Stimulated activated memory B cell treated with anti-CD40 and anti-IgM and Interleukin-4, amounts not matched to agents 10 μg/mL and 1 μg/mL and 100 μg/mL, for 72 hours (primary cell): Measurements from ENCODE around the gene MYO1D.

Experiments used
- ATAC-seq: fragments of 150-1000 bp; cut with Tn5 transposase; 2 replicates; pipeline ENCODE4 v1.10.0; 2021
- H3K27ac Mint-ChIP-seq: one replicate; pipeline ENCODE4 v1.8.0; 2022; ENCODE audit warnings: mild to moderate bottlenecking, mixed read lengths
- H3K27me3 Mint-ChIP-seq: one replicate; pipeline ENCODE4 v1.8.0; 2022; ENCODE audit warnings: mixed read lengths
- H3K36me3 Mint-ChIP-seq: one replicate; pipeline ENCODE4 v1.8.0; 2022; ENCODE audit warnings: mixed read lengths
- H3K4me1 Mint-ChIP-seq: one replicate; pipeline ENCODE4 v1.8.0; 2022; ENCODE audit warnings: mixed read lengths
- H3K4me3 Mint-ChIP-seq: one replicate; pipeline ENCODE4 v1.8.0; 2022; ENCODE audit warnings: mild to moderate bottlenecking, moderate library complexity, mixed read lengths
- H3K9me3 Mint-ChIP-seq: one replicate; pipeline ENCODE4 v1.8.0; 2022; ENCODE audit warnings: mixed read lengths

The MYO1D gene

DNA sequence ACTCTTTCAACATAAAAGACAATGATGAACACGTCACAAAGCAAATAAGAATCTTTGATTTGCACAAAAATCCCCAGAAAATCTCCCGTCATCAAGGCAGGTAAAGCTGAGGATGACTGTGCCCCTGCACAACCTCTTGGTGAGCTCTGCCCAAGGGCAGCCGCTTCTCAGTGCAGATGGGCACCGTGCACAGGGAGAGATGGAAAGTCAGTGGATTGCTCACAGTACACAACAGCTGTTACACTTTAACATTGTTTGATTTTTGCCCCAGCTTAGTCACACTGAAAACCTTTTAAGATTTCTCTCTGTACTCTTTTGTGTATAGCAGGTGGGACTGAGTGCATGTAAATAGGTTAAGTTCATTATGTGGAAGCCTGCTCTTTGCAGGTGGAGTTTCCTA is 285.9 kb downstream of the MYO1D start:
- Mint-ChIP-seq H3K27me3 (no peaks in the 10 kb centered on the region), H3K9me3 (no peaks in the 10 kb centered on the region), H3K4me1 (no peaks in the 10 kb centered on the region), H3K4me3 (no peak overlapping the region), H3K36me3 (peaks cover 5% of the 10 kb centered on the region), H3K27ac (no peak overlapping the region)
- ATAC-seq: no peak

DNA sequence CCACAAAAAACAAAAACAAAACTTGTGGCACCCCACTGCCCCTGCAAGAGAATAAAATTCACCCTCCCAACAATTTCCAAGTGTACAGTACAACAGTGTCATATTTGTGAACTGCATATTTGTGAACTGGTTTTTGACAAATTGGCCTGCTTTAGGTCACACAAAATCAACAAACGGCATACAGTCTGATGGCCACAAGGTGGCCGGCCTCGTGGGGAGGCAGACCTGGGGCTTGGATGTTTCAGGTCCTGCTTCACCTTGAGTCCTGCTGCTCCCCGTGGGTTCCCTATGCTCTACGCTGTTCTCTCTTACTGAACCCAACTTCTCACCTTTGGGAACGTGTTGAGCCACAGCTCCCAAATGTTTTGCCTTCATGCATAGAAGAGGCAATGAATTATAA is 287.9 kb downstream of the MYO1D start:
- no peaks in the 10 kb centered on the region for H3K9me3 Mint-ChIP-seq
- H3K36me3 Mint-ChIP-seq: peaks cover 5% of the 10 kb centered on the region
- H3K27ac Mint-ChIP-seq: no peak overlapping the region
- H3K4me1 Mint-ChIP-seq: no peaks in the 10 kb centered on the region
- no peak for ATAC-seq
- no peaks in the 10 kb centered on the region for H3K27me3 Mint-ChIP-seq
- no peak overlapping the region for H3K4me3 Mint-ChIP-seq

DNA sequence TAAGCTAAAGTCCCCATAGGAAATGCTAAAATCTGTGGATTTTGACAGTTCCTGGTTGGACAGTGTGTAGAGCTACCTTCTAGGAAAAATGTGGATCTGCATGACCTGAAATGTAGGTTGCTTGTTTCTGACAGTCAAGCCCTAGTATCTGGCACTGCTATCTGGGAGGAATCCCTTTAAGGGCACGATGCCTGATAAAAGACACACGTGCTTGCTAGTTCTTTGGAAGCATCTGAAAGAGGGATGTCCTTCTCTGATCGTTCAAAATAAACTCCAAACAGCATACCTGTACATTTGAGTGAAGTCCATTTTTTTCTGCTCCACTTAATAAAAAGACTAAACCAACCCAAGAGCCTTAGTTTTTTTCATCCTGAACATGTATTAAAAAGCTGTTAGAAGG is 288.8 kb downstream of the MYO1D start:
- no peaks in the 10 kb centered on the region for H3K4me1 Mint-ChIP-seq
- H3K36me3 Mint-ChIP-seq: peaks cover 11% of the 10 kb centered on the region
- H3K4me3 Mint-ChIP-seq: no peak overlapping the region
- no peaks in the 10 kb centered on the region for H3K27me3 Mint-ChIP-seq
- no peak overlapping the region for H3K27ac Mint-ChIP-seq
- peaks cover 4% of the 10 kb centered on the region for H3K9me3 Mint-ChIP-seq
- no peak for ATAC-seq

DNA sequence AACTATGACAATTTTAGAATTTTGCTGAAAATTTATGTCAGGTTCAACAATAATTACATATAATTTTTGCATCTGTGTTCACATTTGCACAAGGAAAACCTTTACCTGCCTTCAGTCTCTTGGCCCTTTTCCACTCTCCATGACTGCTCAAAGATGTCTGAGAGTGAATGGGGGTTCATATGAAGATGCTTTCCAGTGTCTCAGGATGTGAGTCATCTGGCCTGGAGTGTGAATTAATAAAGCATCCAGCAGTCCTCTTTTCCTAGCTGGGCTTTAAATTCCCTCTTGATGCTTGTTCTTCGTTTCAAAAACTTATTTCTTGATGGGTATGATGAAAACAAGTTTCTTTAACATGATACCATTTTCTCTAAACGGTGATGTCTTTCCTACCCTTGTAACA is 290.3 kb downstream of the MYO1D start:
- Mint-ChIP-seq H3K27me3 (no peaks in the 10 kb centered on the region), H3K4me3 (no peak overlapping the region), H3K36me3 (peaks cover 14% of the 10 kb centered on the region), H3K4me1 (no peaks in the 10 kb centered on the region), H3K9me3 (peaks cover 7% of the 10 kb centered on the region), H3K27ac (no peak overlapping the region)
- no peak for ATAC-seq

DNA sequence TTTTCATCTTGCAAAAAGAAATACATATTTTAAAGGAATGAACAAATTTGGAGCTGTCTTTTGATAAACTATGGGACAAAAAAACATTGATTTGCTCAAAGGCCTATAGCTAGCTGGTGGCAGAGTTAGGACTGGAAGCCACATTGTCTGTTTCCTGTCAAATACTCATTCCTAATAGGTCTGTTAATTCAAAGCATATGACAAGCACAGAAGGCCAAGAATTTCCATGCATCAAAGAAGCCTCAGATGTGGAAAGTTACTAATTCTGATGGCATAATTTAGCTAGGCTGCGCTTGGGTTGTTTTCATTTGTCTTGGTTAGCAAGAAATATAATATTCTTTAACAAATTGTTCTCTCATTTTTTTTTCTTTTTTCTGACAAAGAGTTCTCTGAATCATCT is 292.1 kb downstream of the MYO1D start:
- Mint-ChIP-seq H3K27ac (no peak overlapping the region), H3K9me3 (peaks cover 10% of the 10 kb centered on the region), H3K4me3 (no peak overlapping the region), H3K27me3 (no peaks in the 10 kb centered on the region), H3K36me3 (peaks cover 25% of the 10 kb centered on the region), H3K4me1 (no peaks in the 10 kb centered on the region)
- ATAC-seq: no peak

DNA sequence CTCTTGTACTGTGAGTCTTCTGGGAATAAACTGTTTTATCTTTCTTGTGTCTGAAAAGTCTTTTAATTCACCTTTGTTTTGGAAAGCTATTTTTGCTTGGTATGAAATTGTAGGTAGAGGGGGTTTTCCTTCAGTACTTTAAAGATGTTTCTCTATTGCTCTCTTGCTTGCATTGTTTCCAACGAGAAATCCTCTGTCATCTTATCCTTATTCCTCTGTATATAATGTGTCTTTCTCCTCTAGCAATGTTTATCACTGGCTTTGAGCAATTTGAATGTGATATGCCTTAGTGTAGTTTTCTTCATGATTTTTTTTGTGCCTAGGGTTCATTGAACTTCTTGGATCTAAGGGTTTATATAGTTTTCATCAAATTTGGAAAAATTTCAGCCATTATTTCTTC is 293.9 kb downstream of the MYO1D start:
- no peaks in the 10 kb centered on the region for H3K4me1 Mint-ChIP-seq
- no peak overlapping the region for H3K4me3 Mint-ChIP-seq
- peaks cover 10% of the 10 kb centered on the region for H3K9me3 Mint-ChIP-seq
- no peak overlapping the region for H3K27ac Mint-ChIP-seq
- peaks cover 25% of the 10 kb centered on the region for H3K36me3 Mint-ChIP-seq
- H3K27me3 Mint-ChIP-seq: no peaks in the 10 kb centered on the region
- no peak for ATAC-seq

DNA sequence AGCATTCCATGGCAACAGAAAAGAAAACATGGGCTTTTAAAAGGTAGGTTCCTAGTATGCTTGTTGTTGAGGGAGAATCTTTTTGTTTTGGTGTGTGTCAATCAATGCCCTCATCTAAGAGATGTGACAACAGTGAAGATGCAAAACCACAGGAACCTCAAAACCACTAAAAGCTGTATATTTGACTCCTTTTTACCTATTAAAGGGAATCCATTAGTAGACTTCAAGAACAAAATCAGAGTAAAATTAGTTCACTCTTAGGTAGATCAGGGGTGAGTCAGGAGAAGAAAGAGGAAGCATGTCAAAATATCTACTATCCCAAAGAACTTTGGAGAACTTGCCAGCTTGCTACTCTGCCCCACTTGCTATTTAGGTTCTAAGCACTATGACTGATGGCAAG is 301.1 kb downstream of the MYO1D start:
- H3K36me3 Mint-ChIP-seq: peaks cover 4% of the 10 kb centered on the region
- no peak for ATAC-seq
- H3K27ac Mint-ChIP-seq: no peak overlapping the region
- peaks cover 6% of the 10 kb centered on the region for H3K4me1 Mint-ChIP-seq
- H3K4me3 Mint-ChIP-seq: no peak overlapping the region
- no peaks in the 10 kb centered on the region for H3K9me3 Mint-ChIP-seq
- H3K27me3 Mint-ChIP-seq: no peaks in the 10 kb centered on the region

DNA sequence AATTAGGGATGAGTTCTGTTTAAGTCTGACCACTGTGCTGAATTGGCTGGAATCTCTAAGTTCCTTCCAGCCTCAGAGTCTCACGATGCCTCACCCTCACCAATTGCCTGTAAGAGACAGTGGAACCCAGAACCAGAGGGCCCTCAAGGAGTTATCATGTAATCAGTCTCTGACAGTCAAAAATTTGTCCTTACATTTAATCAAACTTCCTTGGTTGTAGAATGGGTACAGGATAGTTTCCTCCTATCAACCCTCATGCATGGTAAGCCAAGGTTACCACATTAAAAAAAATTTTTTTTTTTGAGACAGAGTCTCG is 306.9 kb downstream of the MYO1D start:
- no peaks in the 10 kb centered on the region for H3K9me3 Mint-ChIP-seq
- peaks cover 20% of the 10 kb centered on the region for H3K4me1 Mint-ChIP-seq
- no peak overlapping the region for H3K27ac Mint-ChIP-seq
- no peaks in the 10 kb centered on the region for H3K27me3 Mint-ChIP-seq
- ATAC-seq: no peak
- H3K36me3 Mint-ChIP-seq: peaks cover 11% of the 10 kb centered on the region
- no peak overlapping the region for H3K4me3 Mint-ChIP-seq

DNA sequence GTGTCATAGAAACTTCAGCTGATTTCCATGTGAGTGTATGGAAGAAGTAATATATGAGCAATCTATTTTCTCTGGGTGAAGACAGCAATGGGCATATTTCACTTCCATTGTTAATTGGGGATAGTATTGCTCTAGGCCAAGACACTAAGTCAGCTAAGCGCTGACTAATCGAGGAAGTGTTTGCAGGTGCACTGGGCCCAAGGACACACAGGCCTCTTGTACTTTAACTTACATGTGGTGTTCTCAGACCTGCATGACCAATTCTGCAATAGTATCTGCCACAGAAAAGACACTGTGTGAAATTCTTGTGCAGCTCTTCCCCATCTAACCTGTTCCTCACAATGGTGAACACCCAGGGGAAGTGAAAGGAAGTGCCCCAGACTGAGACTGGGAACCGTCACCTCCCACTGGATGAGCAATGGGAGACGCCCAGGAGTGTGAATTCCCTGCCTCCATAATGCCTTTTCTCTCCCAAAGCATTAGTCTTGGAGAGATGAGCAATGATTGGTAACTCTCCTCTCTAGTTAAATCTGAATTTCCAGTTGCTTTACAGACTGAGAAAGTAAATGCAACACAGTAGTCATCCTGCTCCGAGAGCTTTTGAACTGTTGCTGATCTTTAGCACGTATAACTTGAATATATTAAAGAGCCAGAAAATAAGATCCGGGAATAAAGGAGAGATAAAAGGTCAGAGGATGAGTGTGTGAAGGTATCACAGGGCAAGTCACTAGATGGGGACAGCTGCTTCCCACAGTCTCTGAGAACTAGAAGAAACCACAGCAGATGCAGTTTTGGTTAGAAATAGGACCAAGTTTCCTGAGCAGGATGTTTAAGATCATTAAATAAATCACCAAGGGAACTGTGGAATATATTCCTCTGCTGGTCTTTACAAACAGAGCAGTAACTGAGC is 307.5 kb downstream of the MYO1D start:
- Mint-ChIP-seq H3K27ac (no peak overlapping the region), H3K4me1 (peaks cover 23% of the 10 kb centered on the region), H3K9me3 (no peaks in the 10 kb centered on the region)

DNA sequence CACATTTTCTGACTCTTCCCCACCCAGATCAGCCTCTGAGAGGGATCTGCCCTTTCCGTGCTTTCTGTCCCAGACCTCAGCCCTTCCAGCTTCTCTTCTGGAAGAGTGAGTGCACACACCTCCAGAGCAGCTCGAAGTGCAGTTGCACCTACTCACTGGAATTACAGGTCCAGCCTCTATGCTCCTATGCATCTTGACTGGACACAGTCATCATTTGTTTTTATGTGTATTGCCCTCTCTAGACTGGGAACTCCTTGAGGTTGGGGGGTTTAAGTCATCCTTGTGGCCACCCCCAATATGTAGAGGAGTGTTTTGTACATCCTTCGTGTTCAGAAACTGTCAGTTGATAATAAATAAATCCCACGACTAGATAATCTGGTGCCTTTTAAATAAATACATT is 308.2 kb downstream of the MYO1D start:
- Mint-ChIP-seq H3K4me3 (no peak overlapping the region), H3K36me3 (peaks cover 11% of the 10 kb centered on the region), H3K9me3 (no peaks in the 10 kb centered on the region), H3K27me3 (no peaks in the 10 kb centered on the region), H3K27ac (no peak overlapping the region), H3K4me1 (peaks cover 27% of the 10 kb centered on the region)
- ATAC-seq: no peak

More for the DNA sequence above, 307.5 kb downstream of the MYO1D start:
- no peak for ATAC-seq
- Mint-ChIP-seq H3K4me3 (no peak overlapping the region), H3K27me3 (no peaks in the 10 kb centered on the region), H3K36me3 (peaks cover 11% of the 10 kb centered on the region)

DNA sequence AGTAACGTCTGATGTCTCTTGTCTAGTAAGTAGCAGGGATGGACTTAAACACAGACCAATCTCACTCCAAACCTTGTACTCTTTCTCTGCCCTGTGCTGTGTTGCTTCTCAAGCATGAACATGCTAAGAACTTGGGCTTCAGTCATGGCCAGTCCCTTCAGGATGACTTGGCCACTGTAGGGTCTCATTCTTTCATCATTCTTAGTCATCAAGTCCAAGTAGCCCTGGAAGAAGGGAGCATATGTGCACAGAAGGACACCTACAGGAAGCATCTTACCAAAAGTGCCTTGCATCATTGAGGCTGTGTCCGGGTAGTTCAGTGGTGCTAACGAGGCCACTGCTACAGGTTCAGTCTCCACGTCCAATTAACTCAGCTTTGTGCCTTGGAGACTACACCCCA is 309.4 kb downstream of the MYO1D start:
- Mint-ChIP-seq H3K27me3 (no peaks in the 10 kb centered on the region), H3K4me1 (peaks cover 27% of the 10 kb centered on the region), H3K36me3 (peaks cover 11% of the 10 kb centered on the region), H3K27ac (no peak overlapping the region), H3K9me3 (no peaks in the 10 kb centered on the region), H3K4me3 (no peak overlapping the region)
- ATAC-seq: no peak

DNA sequence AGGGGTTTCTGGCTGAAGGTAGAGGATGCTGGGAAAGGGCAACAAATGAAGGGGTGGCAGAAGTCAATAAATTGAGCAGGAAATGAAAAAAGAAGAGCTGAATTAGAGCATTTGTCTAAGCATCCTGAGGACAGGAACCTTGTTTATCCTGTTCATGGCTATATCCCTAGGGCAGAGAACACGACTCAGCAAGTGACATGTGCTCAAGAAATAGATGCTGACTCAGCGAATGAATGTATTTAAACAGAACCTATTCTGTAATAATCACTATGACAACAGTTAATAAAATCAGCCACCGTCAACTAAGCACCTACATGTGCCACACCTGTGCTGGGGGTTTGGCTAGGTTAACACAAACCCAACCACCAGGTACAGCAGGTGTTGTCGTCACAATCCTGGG is 309.8 kb downstream of the MYO1D start:
- Mint-ChIP-seq H3K4me3 (no peak overlapping the region), H3K27me3 (no peaks in the 10 kb centered on the region), H3K36me3 (peaks cover 11% of the 10 kb centered on the region), H3K27ac (no peak overlapping the region), H3K9me3 (no peaks in the 10 kb centered on the region), H3K4me1 (peaks cover 27% of the 10 kb centered on the region)
- no peak for ATAC-seq

DNA sequence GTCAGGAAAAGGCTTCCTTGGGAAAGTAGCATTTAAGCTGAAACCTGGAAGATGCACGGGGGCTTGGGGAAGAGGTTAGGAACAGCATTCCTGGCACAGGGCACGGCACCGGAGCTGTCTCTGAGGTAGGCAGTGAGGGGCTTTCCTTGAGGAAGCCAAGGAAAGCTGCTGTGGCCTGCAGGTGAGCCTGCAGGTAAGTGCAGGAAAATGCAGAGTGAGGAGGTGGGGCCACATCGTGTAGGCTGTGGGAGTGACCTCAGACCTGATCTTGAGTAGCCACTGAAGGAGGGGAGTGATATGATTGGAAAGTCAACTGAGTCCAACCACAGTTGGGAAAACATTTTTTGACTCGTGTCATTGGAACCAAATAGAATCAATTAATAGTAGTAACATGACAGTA is 310.6 kb downstream of the MYO1D start:
- no peak for ATAC-seq
- no peaks in the 10 kb centered on the region for H3K27me3 Mint-ChIP-seq
- no peaks in the 10 kb centered on the region for H3K9me3 Mint-ChIP-seq
- H3K27ac Mint-ChIP-seq: peak overlapping the region; percentile 13
- H3K4me3 Mint-ChIP-seq: no peak overlapping the region
- peaks cover 27% of the 10 kb centered on the region for H3K4me1 Mint-ChIP-seq
- peaks cover 11% of the 10 kb centered on the region for H3K36me3 Mint-ChIP-seq

DNA sequence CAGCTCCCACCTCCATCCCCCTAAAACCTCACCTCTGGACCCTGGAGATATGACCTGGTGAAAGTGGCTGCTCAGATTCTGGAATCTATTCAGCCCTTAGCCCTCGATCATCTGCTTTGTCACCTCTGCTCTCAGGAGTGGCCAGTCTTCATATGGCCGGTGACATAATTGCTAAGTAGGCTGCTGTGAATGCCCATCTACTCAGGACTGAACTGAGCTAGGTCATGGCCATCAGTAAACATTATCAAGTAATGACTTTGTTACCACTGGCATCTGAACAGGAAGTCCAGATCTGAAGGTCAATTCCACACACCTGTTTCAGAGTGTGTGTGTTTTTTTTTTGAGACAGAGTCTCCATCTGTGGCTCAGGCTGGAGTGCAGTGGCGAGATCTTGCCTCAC is 311.5 kb downstream of the MYO1D start:
- H3K4me1 Mint-ChIP-seq: peaks cover 27% of the 10 kb centered on the region
- H3K27ac Mint-ChIP-seq: no peak overlapping the region
- no peak overlapping the region for H3K4me3 Mint-ChIP-seq
- no peaks in the 10 kb centered on the region for H3K9me3 Mint-ChIP-seq
- H3K27me3 Mint-ChIP-seq: no peaks in the 10 kb centered on the region
- no peak for ATAC-seq
- H3K36me3 Mint-ChIP-seq: peaks cover 11% of the 10 kb centered on the region

DNA sequence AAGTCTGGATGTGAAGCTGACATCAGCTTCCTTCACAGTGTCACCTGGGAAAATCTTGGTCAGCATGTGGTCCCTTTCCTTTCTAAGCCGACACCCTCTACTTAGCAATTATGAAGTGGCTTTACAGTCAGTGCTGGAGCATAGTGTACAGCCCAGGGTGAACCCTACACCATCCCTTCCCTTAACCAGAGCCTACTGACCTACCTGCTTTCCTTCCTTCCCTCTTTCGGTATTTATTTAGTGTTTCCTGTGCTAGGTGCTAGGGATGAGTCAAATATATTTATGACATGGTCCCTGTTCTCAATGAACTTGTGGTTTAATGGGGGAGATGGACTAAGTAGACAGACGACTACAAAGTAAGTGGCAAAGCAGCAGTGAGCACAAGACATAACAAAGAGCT is 312.6 kb downstream of the MYO1D start:
- no peak for ATAC-seq
- Mint-ChIP-seq H3K27me3 (no peaks in the 10 kb centered on the region), H3K36me3 (peaks cover 11% of the 10 kb centered on the region), H3K4me3 (no peak overlapping the region), H3K9me3 (no peaks in the 10 kb centered on the region), H3K27ac (no peak overlapping the region), H3K4me1 (peaks cover 26% of the 10 kb centered on the region)

DNA sequence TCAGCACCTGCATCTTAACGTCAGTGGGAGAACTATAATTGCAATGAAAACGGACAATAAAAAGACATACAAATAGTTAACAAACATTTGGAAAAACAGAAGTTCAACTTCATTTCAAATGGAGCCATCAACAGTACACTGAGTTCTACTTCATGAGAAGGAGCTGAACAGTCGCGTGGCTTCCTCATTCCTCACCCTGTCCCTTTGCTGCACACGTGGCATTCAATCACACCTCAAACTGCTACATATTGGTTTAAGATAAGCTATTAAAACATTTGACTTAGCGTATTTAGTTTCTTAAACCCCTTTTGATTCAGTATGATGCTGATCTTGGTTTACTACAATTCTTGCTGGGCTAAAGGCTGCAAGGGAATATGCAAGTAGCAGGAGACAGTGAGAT is 313.3 kb downstream of the MYO1D start:
- peaks cover 11% of the 10 kb centered on the region for H3K36me3 Mint-ChIP-seq
- H3K4me1 Mint-ChIP-seq: peaks cover 29% of the 10 kb centered on the region
- no peaks in the 10 kb centered on the region for H3K9me3 Mint-ChIP-seq
- no peaks in the 10 kb centered on the region for H3K27me3 Mint-ChIP-seq
- no peak overlapping the region for H3K27ac Mint-ChIP-seq
- no peak for ATAC-seq
- no peak overlapping the region for H3K4me3 Mint-ChIP-seq
